ENCODE measurements around the gene VTI1A. TPM values are rescaled to one million over a fixed set of nuclear protein-coding genes. Genes with fewer than 3 reads are reported as not detected.

The VTI1A gene
- total RNA-seq, 4 donors from 2014 or later, result 21.5 to 50.6 (median 37.5) TPM

GRCh38 chr10:112756235-112756527 is 309.2 kb downstream of the VTI1A start:
- Histone ChIP-seq H3K4me3 (no peak overlapping the region), H3K9me3 (no peaks in the 10 kb centered on the region)
- no peak for TF ChIP-seq POLR2A (IDR thresholded peaks at IDR 0.05)
- TF ChIP-seq, protein P1, sequence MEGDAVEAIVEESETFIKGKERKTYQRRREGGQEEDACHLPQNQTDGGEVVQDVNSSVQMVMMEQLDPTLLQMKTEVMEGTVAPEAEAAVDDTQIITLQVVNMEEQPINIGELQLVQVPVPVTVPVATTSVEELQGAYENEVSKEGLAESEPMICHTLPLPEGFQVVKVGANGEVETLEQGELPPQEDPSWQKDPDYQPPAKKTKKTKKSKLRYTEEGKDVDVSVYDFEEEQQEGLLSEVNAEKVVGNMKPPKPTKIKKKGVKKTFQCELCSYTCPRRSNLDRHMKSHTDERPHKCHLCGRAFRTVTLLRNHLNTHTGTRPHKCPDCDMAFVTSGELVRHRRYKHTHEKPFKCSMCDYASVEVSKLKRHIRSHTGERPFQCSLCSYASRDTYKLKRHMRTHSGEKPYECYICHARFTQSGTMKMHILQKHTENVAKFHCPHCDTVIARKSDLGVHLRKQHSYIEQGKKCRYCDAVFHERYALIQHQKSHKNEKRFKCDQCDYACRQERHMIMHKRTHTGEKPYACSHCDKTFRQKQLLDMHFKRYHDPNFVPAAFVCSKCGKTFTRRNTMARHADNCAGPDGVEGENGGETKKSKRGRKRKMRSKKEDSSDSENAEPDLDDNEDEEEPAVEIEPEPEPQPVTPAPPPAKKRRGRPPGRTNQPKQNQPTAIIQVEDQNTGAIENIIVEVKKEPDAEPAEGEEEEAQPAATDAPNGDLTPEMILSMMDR (IDR thresholded peaks at IDR 0.05), result no peak

GRCh38 chr10:112758961-112759360 is 311.9 kb downstream of the VTI1A start:
- no peaks in the 10 kb centered on the region for H3K36me3 ChIP-seq
- H3K4me1 ChIP-seq, result no peaks in the 10 kb centered on the region
- H3K27me3 ChIP-seq, result no peaks in the 10 kb centered on the region
- intact Hi-C loops (cut with DNase I; ENCODE audit: low total_unique reads), result no loop called here
- no peaks in the 10 kb centered on the region for H3K9me3 ChIP-seq
- no peak for TF ChIP-seq POLR2A (IDR thresholded peaks at IDR 0.05)
- TF ChIP-seq, protein P1 (IDR thresholded peaks at IDR 0.05), result no peak
- no peak overlapping the region for H3K4me3 ChIP-seq
- no peak overlapping the region for H3K27ac ChIP-seq
- DNase-seq, result no peak

More at GRCh38 chr10:112756235-112756527, 309.2 kb downstream of the VTI1A start:
- Histone ChIP-seq H3K27me3 (no peaks in the 10 kb centered on the region), H3K36me3 (no peaks in the 10 kb centered on the region), H3K27ac (no peak overlapping the region), H3K4me1 (peaks cover 0 to 8% of the 10 kb centered on the region in 2 donors)
- intact Hi-C loops (cut with DNase I; ENCODE audit: low total_unique reads), result no loop called here
- no peak for DNase-seq

- TF ChIP-seq POLR2A (IDR thresholded peaks at IDR 0.05), result no peak
- TF ChIP-seq, protein P1 (IDR thresholded peaks at IDR 0.05), result no peak
Observed at GRCh38 chr10:112759496-112759895, 312.5 kb downstream of the VTI1A start.

DNA sequence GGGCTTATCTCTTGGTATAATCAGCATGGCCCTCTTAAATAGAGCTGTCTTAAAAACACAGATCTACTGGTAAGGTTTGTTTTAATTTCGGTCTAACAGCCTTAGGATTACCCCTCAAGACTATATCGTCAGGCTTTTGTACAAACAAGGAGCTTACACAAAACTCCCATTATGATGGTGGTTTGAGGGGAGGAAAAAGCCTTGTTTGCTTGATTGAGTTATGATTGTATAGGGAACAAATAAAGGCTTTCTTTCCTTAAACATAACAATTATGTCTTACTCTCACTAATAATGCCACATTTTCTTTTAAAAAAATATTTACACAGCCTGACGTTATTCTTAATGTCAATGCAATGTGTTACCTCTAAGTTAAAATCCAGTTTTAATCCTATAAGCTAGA is 314.2 kb downstream of the VTI1A start:
- H3K36me3 ChIP-seq, result no peaks in the 10 kb centered on the region
- no peak overlapping the region for H3K4me3 ChIP-seq
- TF ChIP-seq, protein P1 (IDR thresholded peaks at IDR 0.05), result no peak
- no peak for TF ChIP-seq POLR2A (IDR thresholded peaks at IDR 0.05)
- H3K27ac ChIP-seq, result no peak overlapping the region
- intact Hi-C loops (cut with DNase I; ENCODE audit: low total_unique reads), result no loop called here
- no peaks in the 10 kb centered on the region for H3K27me3 ChIP-seq
- H3K9me3 ChIP-seq, result no peaks in the 10 kb centered on the region
- DNase-seq, result no peak
- H3K4me1 ChIP-seq, result no peaks in the 10 kb centered on the region

More at GRCh38 chr10:112759496-112759895, 312.5 kb downstream of the VTI1A start:
- Histone ChIP-seq H3K27me3 (no peaks in the 10 kb centered on the region), H3K4me1 (no peaks in the 10 kb centered on the region), H3K27ac (no peak overlapping the region), H3K9me3 (no peaks in the 10 kb centered on the region), H3K36me3 (no peaks in the 10 kb centered on the region), H3K4me3 (no peak overlapping the region)
- intact Hi-C loops (cut with DNase I; ENCODE audit: low total_unique reads), result no loop called here
- DNase-seq, result no peak

- Histone ChIP-seq H3K9me3 (no peaks in the 10 kb centered on the region), H3K4me3 (no peak overlapping the region)
- intact Hi-C loops (cut with DNase I; ENCODE audit: low total_unique reads), result no loop called here
Observed at GRCh38 chr10:112763916-112764520, 317.0 kb downstream of the VTI1A start.

More at GRCh38 chr10:112763916-112764520, 317.0 kb downstream of the VTI1A start:
- H3K36me3 ChIP-seq, result no peaks in the 10 kb centered on the region
- no peak overlapping the region for H3K27ac ChIP-seq
- H3K27me3 ChIP-seq, result no peaks in the 10 kb centered on the region
- TF ChIP-seq, protein P1 (IDR thresholded peaks at IDR 0.05), result no peak
- TF ChIP-seq POLR2A (IDR thresholded peaks at IDR 0.05), result no peak
- DNase-seq, result no peak
- H3K4me1 ChIP-seq, result no peaks in the 10 kb centered on the region

Data from uterus (tissue), 4 donors.